K562 (cell line): ENCODE data around the gene ARMC6.

ENCODE experiments used
- MYC ChIP-seq, 2 experiments: fragments of 250-450 bp in 1 of 2; sonication (Bioruptor Pico) in 1 of 2; IDR thresholded peaks; 2 replicates each; pipeline versions ENCODE4 v1.5.1 to v1.6.1; 2012 to 2021; ENCODE audit warnings: low read depth in 2 of 2, borderline replicate concordance in 1 of 2, improper control_type of control experiment in 1 of 2, low read length in 1 of 2, mild to moderate bottlenecking in 1 of 2, moderate library complexity in 1 of 2
- TARDBP ChIP-seq: fragments of 450-650 bp; IDR thresholded peaks from 2 replicates; pipeline ENCODE4 v1.6.1; 2016

DNA sequence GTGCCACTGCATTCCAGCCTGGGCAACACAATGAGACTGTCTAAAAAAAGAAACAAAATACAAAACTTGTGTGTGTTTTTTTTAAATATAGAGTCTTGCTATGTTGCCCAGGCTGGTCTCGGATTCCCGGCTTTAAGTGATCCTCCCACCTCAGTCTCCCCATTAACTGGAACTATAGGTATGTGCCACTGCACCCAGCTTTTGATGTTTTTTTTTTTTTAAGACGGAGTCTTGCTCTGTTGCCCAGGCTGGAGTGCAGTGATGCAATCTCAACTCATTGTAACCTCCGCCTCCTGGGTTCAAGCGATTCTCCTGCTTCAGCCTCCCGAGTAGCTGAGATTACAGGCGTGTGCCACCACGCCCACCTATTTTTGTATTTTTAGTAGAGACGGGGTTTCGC, 37.1 kb upstream of the ARMC6 start:
- TF ChIP-seq TARDBP (no peak), MYC (IDR thresholded peaks at IDR 0.05; ENCODE audit: low read depth, low read length) (no peak), MYC (CRISPR knock-in tag; IDR thresholded peaks at IDR 0.05; ENCODE audit: borderline replicate concordance, low read depth) (no peak)
